GOT3 (cell line): ENCODE data around the gene SLITRK1.

ENCODE experiments used
- DNase-seq: peaks from one replicate; lab custom pipeline; 2025; ENCODE audit warnings: mixed read lengths; lab: John Stamatoyannopoulos, UW

The SLITRK1 gene

GRCh38 chr13:83881917-83882605 lies at the start of gene SLITRK1:
TSS of gene SLITRK1 (minus strand) at chr13:83882474. CDS start at chr13:83881507, 967 bp downstream.
- DNase-seq: no peak

DNA sequence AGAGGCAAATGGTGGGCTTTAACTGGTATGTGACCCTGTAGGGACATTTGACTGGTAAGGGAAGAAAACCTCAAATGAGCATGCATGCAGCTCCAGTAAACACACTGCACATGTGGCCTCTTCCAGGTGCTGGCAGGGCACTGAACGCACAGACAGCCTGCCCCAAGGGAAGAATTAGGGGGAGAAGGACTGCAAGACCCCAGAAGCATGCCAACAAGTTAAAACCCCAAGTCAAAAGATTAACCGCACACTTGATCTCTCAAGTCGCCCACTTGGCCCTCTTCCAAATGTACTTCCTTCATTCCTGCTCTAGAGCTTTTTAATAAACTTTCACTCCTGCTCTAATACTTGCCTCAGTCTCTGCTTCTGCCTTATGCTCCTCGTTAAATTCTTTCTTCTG lies 46.9 kb upstream of the SLITRK1 start:
- DNase-seq: no peak

GRCh38 chr13:83919775-83920174 lies 37.5 kb upstream of the SLITRK1 start:
- DNase-seq: no peak

- DNase-seq: no peak
Measured at GRCh38 chr13:83914368-83914767, 32.1 kb upstream of the SLITRK1 start.

GRCh38 chr13:83907196-83907989 lies 25.1 kb upstream of the SLITRK1 start:
- DNase-seq: no peak

DNA sequence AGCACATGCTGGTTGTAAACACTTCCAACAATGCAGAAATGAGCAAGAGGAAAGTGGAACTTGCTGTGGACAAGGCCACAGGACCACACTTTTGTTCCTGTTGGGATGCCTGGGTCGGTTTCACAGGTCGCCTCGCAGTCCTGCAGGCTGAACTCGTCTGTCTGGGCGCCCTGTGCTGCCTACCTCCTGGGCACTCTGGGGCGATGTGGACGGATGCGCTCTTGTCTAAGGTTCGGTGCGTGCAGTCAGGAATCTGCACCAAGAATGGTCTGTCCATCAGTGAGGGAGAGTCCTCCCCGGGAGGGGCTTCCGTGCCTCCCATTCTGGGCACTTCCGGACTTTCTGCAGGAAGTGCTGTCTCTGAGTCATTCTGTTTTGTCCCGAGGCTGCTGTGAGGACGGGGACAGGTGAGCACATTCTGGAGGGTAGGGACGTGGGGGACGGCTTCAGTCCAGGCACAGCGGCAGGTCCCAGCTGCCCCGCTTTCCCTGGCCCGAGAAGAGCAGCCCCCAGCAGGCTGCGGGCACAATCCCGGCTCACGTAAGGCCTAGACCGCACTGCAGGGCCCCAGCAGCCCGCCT lies 24.1 kb upstream of the SLITRK1 start:
- no peak for DNase-seq

- no peak for DNase-seq
Measured at GRCh38 chr13:83905641-83906040, 23.4 kb upstream of the SLITRK1 start.

GRCh38 chr13:83895994-83896580 lies 13.8 kb upstream of the SLITRK1 start:
- no peak for DNase-seq

GRCh38 chr13:83890358-83890757 lies 8.1 kb upstream of the SLITRK1 start:
- no peak for DNase-seq

DNA sequence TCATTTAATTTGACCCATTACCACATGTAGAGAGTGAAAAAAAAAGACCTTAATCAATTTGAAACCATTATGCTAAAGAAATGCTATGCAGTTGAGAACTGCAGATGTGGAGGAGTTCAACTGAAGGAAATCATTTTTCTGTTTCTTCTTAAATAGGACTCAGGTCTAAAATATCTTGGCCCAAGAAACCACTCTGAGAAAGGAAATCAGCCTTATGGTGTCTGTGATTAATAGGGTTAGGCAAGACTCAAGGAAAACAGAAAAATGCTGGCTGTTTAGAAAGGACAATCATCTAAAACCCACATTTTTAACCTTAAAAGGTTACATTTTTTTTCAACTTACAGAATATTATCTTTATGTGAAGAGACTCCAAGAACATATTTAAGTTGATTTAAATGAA lies 1.9 kb upstream of the SLITRK1 start:
- no peak for DNase-seq

GRCh38 chr13:83883061-83883523 lies 818 bp upstream of the SLITRK1 start:
- DNase-seq: no peak

DNA sequence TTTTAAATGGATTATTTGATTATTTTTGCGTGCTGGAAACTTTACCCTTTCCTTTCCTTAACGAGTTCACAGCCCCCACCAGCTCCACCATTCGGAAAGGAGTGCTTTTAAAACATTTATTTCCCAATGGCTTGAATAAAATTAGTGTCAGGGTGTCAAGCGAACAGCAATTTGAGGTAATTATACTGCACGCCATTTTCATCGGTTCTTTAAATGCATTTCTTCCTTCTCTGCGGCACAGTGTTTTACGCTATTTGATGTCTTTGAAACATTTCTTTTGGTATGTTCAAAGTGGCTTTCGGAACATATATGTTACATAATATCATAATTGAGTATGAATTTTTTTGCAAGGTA lies 309 bp upstream of the SLITRK1 start:
- no peak for DNase-seq

DNA sequence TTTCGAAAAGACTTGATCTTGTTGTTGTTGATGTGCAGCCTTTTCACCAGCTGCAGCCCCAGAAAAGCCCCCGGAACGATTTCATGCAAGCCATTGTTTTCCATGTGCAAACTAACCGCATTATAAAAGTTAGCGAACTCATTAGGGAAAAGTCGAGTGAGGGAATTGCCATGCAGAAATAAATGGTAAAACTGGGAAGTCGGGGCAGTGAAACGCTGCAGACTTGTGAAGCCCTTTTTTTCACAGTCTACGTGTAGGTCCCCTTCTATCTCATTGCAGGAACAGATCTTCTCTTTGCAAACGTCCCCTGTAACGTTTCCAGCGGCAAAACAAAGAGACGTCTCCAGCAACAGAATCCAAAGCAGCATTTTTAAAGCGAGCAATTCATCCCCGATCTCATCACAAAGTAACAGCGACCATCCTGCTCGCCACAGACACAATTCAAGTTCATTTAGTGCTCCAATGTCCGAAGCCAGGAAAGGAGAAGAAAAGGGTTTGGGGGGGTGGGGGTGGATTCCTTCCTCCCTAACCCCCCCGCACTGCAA lies 1.1 kb downstream of the SLITRK1 start:
- DNase-seq: no peak

GRCh38 chr13:83880275-83881139 lies 1.8 kb downstream of the SLITRK1 start:
- DNase-seq: no peak

DNA sequence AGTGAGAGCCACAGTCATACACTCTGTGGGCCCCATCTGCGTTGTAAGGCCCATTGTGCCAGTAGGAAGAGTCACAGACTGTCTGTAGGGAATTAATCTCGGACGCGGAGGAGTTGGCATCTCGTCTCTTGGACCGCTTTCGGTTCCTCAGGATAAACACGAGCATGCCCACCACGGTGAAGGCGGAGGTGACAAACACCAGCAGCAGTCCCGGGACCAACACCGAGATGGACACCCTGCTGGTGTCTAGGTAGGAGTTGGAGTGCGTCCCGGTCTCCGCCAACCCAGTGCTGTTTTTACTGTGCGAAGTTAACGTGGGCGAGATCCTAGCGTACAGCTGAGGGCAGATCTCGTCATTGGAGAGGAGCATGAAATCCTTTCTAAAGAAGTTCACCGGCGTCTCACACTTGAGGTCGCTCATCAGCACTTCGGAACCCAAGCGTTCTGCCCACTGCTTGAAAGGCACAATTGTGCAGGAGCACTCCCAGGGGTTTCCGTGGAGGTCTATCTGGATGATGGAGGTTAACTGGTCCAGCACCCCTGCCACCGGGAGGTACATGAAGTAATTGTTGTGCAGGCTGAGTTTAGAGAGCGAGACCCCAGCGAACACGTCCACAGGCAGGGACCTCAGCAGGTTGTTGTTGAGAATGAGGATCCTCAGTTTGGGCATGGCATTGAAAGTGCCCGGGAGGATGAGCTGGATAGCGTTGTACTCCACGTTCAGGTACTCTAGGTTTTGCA lies 2.7 kb downstream of the SLITRK1 start:
- DNase-seq: no peak

- no peak for DNase-seq
Measured at GRCh38 chr13:83878691-83879430, 3.4 kb downstream of the SLITRK1 start.

- no peak for DNase-seq
Measured at GRCh38 chr13:83877651-83878355, 4.5 kb downstream of the SLITRK1 start.

GRCh38 chr13:83876546-83876945 lies 5.7 kb downstream of the SLITRK1 start:
- DNase-seq: no peak

DNA sequence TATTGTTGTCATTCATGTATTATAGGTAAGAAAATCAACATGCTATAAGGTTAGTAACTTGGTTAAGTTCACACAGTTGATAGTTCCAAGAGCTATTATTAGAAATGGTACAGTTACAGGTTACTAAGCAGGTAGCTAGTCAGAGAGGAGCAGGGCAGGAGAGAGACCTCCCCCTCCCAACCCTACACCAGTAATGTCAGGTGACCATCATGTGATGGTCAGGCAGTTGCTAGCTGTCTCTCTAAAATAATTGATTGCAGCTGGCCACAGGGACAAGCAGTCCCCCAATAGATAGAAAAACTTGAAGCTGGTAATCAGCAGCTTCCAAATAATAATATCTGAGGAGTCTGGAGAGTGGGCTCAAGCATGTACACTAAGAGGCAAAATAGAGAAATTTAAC lies 14.6 kb downstream of the SLITRK1 start:
- DNase-seq: no peak
